ENCODE results near the gene VGLL3. TPM values are rescaled to one million over a fixed set of nuclear protein-coding genes. Genes with fewer than 3 reads are reported as not detected.

Gene VGLL3
- polyA plus RNA-seq, 1 donor from 2014 or later, result 0.06 TPM

DNA sequence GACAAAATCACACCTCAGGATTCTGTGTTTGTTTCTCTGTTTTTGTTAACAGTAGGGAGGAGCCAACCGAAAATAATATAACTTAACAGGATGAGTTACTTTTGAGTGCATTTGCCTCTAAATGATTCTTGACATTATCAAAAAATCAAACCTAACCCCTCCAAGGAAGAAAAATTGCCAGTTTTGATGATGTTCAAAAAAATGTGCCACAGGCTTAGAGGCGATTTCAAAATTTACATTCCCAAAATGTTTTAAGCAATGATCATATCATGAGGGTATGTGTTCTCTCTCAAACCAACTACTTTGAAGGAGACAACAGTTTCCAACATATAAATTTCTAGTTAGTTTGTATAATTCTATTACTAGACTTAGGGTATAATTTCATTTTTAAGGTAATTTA lies 6.7 kb downstream of the VGLL3 start:
- TF ChIP-seq MXI1 (conservative IDR thresholded peaks at IDR 0.05; ENCODE audit: poor library complexity, severe bottlenecking) (no peak), EZH2 (IDR thresholded peaks at IDR 0.05; ENCODE audit: borderline replicate concordance, insufficient read depth, low read length, poor library complexity, severe bottlenecking) (no peak), SMC3 (conservative IDR thresholded peaks at IDR 0.05; ENCODE audit: poor library complexity) (no peak)
- Histone ChIP-seq H4K20me1 (ENCODE audit: insufficient read depth) (no peaks in the 10 kb centered on the region), H3K9ac (ENCODE audit: low read length) (no peak overlapping the region), H3K27me3 (ENCODE audit: insufficient read depth, low read depth, low read length) (peaks cover 8% of the 10 kb centered on the region), H3K4me3 (ENCODE audit: low read length) (no peak overlapping the region), H3K9me2 (ENCODE audit: insufficient read depth, low read length) (no peaks in the 10 kb centered on the region), H3F3A (ENCODE audit: insufficient read depth, low read length, poor library complexity, severe bottlenecking) (no peaks in the 10 kb centered on the region), H3K27ac (ENCODE audit: low read length) (no peak overlapping the region), H3K4me2 (ENCODE audit: low read length) (no peak overlapping the region), H3K36me3 (ENCODE audit: insufficient read depth, low read length) (no peaks in the 10 kb centered on the region), H2AFZ (ENCODE audit: low read depth, low read length) (no peak overlapping the region), H3K9me3 (ENCODE audit: low read length) (no peaks in the 10 kb centered on the region), H3K79me2 (replicated peaks; ENCODE audit: insufficient read depth, low read length) (no peaks in the 10 kb centered on the region)

DNA sequence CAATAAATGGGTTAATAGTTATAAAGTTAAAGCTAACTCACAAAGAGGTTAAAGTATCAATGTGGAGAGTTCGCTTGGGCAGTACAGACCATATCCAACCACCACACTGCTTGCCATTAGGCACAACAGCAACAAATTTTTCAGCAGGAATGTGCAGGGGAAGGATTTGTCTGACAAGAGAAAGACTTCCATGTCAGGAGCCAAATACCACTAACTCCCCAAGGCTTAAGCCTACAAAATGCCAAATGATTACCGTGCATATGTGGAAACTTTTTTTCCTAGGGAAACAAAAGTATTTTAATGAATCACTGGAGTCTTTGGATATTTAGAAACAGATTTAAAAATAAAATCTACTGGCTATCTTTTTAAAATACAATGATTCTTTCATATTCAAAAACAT lies 8.1 kb downstream of the VGLL3 start:
- no peaks in the 10 kb centered on the region for H3K9me2 ChIP-seq (ENCODE audit: insufficient read depth, low read length)
- no peaks in the 10 kb centered on the region for H4K20me1 ChIP-seq (ENCODE audit: insufficient read depth)
- TF ChIP-seq MXI1 (conservative IDR thresholded peaks at IDR 0.05; ENCODE audit: poor library complexity, severe bottlenecking) (no peak), SMC3 (conservative IDR thresholded peaks at IDR 0.05; ENCODE audit: poor library complexity) (no peak), RAD21 (conservative IDR thresholded peaks at IDR 0.05) (no peak)
- TF ChIP-seq, protein P1, sequence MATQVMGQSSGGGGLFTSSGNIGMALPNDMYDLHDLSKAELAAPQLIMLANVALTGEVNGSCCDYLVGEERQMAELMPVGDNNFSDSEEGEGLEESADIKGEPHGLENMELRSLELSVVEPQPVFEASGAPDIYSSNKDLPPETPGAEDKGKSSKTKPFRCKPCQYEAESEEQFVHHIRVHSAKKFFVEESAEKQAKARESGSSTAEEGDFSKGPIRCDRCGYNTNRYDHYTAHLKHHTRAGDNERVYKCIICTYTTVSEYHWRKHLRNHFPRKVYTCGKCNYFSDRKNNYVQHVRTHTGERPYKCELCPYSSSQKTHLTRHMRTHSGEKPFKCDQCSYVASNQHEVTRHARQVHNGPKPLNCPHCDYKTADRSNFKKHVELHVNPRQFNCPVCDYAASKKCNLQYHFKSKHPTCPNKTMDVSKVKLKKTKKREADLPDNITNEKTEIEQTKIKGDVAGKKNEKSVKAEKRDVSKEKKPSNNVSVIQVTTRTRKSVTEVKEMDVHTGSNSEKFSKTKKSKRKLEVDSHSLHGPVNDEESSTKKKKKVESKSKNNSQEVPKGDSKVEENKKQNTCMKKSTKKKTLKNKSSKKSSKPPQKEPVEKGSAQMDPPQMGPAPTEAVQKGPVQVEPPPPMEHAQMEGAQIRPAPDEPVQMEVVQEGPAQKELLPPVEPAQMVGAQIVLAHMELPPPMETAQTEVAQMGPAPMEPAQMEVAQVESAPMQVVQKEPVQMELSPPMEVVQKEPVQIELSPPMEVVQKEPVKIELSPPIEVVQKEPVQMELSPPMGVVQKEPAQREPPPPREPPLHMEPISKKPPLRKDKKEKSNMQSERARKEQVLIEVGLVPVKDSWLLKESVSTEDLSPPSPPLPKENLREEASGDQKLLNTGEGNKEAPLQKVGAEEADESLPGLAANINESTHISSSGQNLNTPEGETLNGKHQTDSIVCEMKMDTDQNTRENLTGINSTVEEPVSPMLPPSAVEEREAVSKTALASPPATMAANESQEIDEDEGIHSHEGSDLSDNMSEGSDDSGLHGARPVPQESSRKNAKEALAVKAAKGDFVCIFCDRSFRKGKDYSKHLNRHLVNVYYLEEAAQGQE (IDR thresholded peaks at IDR 0.05; ENCODE audit: borderline replicate concordance), result no peak
- H3K27me3 ChIP-seq (ENCODE audit: insufficient read depth, low read depth, low read length), result no peaks in the 10 kb centered on the region
- H3K27ac ChIP-seq (ENCODE audit: low read length), result no peak overlapping the region
- no peak overlapping the region for H3K9ac ChIP-seq (ENCODE audit: low read length)
- H2AFZ ChIP-seq (ENCODE audit: low read depth, low read length), result no peak overlapping the region
- H3K9me3 ChIP-seq (ENCODE audit: low read length), result no peaks in the 10 kb centered on the region
- H3K4me3 ChIP-seq (ENCODE audit: low read length), result no peak overlapping the region
- no peaks in the 10 kb centered on the region for H3K36me3 ChIP-seq (ENCODE audit: insufficient read depth, low read length)
- H3F3A ChIP-seq (ENCODE audit: insufficient read depth, low read length, poor library complexity, severe bottlenecking), result no peaks in the 10 kb centered on the region
- H3K4me2 ChIP-seq (ENCODE audit: low read length), result no peak overlapping the region
- no peaks in the 10 kb centered on the region for H3K79me2 ChIP-seq (replicated peaks; ENCODE audit: insufficient read depth, low read length)

DNA sequence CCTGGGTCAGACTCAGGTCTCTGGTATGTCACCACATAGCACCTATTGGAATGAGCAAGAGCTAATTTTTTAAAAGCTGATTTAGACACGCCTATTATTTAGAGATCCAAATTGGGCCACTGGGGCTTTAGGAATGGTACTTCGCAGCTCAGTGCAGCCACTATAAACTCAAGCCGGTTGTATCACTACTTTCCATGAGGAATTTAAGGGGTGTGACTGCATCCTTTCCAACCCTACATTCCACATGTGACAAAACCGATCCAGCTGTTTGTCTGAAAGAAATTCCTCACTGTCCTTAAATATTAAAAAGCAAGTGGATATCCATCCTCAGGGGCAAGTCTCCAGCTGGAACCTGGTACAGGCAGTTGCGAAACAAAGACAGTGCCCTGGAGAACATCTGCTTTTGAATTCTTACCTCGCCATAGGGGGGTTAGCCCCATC lies 12.8 kb downstream of the VGLL3 start:
- H3K36me3 ChIP-seq (ENCODE audit: insufficient read depth, low read length), result no peaks in the 10 kb centered on the region
- H3K27ac ChIP-seq (ENCODE audit: low read length), result no peak overlapping the region
- no peak for TF ChIP-seq EP300 (conservative IDR thresholded peaks at IDR 0.05; ENCODE audit: poor library complexity, severe bottlenecking)
- TF ChIP-seq TAF1 (IDR thresholded peaks at IDR 0.05; ENCODE audit: low read depth), result no peak
- TF ChIP-seq, protein P1 (IDR thresholded peaks at IDR 0.05; ENCODE audit: borderline replicate concordance), result no peak
- no peaks in the 10 kb centered on the region for H4K20me1 ChIP-seq (ENCODE audit: insufficient read depth)
- H3K79me2 ChIP-seq (replicated peaks; ENCODE audit: insufficient read depth, low read length), result no peaks in the 10 kb centered on the region
- H3K9me3 ChIP-seq (ENCODE audit: low read length), result no peaks in the 10 kb centered on the region
- no peak overlapping the region for H3K4me3 ChIP-seq (ENCODE audit: low read length)
- H3K9me2 ChIP-seq (ENCODE audit: insufficient read depth, low read length), result no peaks in the 10 kb centered on the region
- no peak overlapping the region for H2AFZ ChIP-seq (ENCODE audit: low read depth, low read length)
- H3K4me2 ChIP-seq (ENCODE audit: low read length), result no peak overlapping the region
- no peak overlapping the region for H3K9ac ChIP-seq (ENCODE audit: low read length)
- no peaks in the 10 kb centered on the region for H3F3A ChIP-seq (ENCODE audit: insufficient read depth, low read length, poor library complexity, severe bottlenecking)
- no peaks in the 10 kb centered on the region for H3K27me3 ChIP-seq (ENCODE audit: insufficient read depth, low read depth, low read length)
